ENCODE data around the gene KRTCAP3. TPM values are rescaled to one million over a fixed set of nuclear protein-coding genes. Genes with fewer than 3 reads are reported as not detected.

The KRTCAP3 gene
- total RNA-seq, 1 donor: 0.72 TPM

DNA sequence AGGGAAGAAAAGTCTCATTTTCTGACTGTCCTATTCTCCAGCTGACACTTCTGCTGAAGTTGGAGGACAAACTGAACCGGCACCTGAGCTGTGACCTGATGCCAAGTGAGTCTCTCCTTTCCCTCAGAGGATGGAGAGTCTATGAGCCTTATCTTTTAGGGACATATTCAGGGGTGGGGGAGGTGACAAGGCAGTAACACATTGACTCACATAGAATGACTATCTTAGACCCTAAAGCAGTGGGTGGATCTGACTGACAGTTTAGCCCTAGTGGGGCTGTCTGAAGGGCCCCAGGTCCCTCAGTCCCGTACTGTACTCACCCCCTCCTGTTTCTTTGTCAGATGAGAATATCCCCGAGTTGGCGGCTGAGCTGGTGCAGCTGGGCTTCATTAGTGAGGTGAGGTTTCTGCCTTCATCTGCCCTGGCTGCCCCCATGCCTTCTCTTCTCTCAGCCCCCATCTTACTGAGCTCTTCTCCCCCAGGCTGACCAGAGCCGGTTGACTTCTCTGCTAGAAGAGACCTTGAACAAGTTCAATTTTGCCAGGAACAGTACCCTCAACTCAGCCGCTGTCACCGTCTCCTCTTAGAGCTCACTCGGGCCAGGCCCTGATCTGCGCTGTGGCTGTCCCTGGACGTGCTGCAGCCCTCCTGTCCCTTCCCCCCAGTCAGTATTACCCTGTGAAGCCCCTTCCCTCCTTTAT is 805 bp upstream of the KRTCAP3 start:
- H3K36me3 ChIP-seq (ENCODE audit: insufficient read depth, low read length): peaks cover 62% of the 10 kb centered on the region
- no peaks in the 10 kb centered on the region for H3K4me1 ChIP-seq (ENCODE audit: insufficient read depth, low read length)
- H2AFZ ChIP-seq (ENCODE audit: low read length): no peak overlapping the region
- H4K20me1 ChIP-seq (ENCODE audit: insufficient read depth, low read length): no peaks in the 10 kb centered on the region
- no peak for TF ChIP-seq CTCF (IDR thresholded peaks at IDR 0.05; ENCODE audit: extremely low read depth, low read depth, low read length)
- H3K27ac ChIP-seq (ENCODE audit: low read depth, low read length): no peak overlapping the region
- no peaks in the 10 kb centered on the region for H3K79me2 ChIP-seq (ENCODE audit: insufficient read depth, low read length)
- H3K9me3 ChIP-seq (ENCODE audit: low read depth, low read length): no peaks in the 10 kb centered on the region
- H3K4me3 ChIP-seq (ENCODE audit: insufficient read depth, low read length): no peak overlapping the region
- no peaks in the 10 kb centered on the region for H3K27me3 ChIP-seq (ENCODE audit: insufficient read depth, low read length)
- H3K4me2 ChIP-seq (ENCODE audit: insufficient read depth, low read length): no peak overlapping the region
- no peak for DNase-seq (ENCODE audit: insufficient read length, low spot score, missing footprints)

- no peak overlapping the region for H3K4me3 ChIP-seq (ENCODE audit: insufficient read depth, low read length)
- no peak for TF ChIP-seq CTCF (IDR thresholded peaks at IDR 0.05; ENCODE audit: extremely low read depth, low read depth, low read length)
- no peak overlapping the region for H3K27ac ChIP-seq (ENCODE audit: low read depth, low read length)
- H2AFZ ChIP-seq (ENCODE audit: low read length): no peak overlapping the region
- H3K9me3 ChIP-seq (ENCODE audit: low read depth, low read length): no peaks in the 10 kb centered on the region
- H3K79me2 ChIP-seq (ENCODE audit: insufficient read depth, low read length): no peaks in the 10 kb centered on the region
- DNase-seq (ENCODE audit: insufficient read length, low spot score, missing footprints): peak; percentile 74
- no peaks in the 10 kb centered on the region for H4K20me1 ChIP-seq (ENCODE audit: insufficient read depth, low read length)
- no peaks in the 10 kb centered on the region for H3K27me3 ChIP-seq (ENCODE audit: insufficient read depth, low read length)
- H3K4me1 ChIP-seq (ENCODE audit: insufficient read depth, low read length): no peaks in the 10 kb centered on the region
- no peak overlapping the region for H3K4me2 ChIP-seq (ENCODE audit: insufficient read depth, low read length)
- peaks cover 62% of the 10 kb centered on the region for H3K36me3 ChIP-seq (ENCODE audit: insufficient read depth, low read length)
These were observed 720 bp downstream of the KRTCAP3 start for GRCh38 chr2:27442920-27443282.

DNA sequence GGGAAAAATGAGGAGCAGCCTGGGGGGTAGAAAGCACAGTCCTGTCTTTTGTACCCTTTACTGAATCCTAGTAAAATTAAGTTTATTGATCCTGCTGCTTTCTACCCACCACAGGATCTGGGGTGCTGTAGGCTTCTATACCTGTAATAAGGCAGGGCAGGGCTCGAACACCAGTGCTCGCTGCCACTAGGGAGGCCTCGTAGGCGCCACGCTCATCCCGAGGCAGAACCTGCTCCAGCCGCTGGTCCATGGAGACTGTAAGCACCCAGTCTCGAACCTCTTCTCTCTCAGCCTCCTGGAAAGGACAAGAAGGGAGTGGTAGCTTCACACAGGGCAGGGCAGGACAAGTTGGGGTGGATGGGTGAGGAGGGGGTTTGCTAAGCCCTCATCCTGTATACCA is 3.0 kb downstream of the KRTCAP3 start:
- H3K9me3 ChIP-seq (ENCODE audit: low read depth, low read length): no peaks in the 10 kb centered on the region
- no peak overlapping the region for H3K27ac ChIP-seq (ENCODE audit: low read depth, low read length)
- no peak overlapping the region for H2AFZ ChIP-seq (ENCODE audit: low read length)
- TF ChIP-seq CTCF (IDR thresholded peaks at IDR 0.05; ENCODE audit: extremely low read depth, low read depth, low read length): no peak
- peaks cover 45% of the 10 kb centered on the region for H3K36me3 ChIP-seq (ENCODE audit: insufficient read depth, low read length)
- H3K79me2 ChIP-seq (ENCODE audit: insufficient read depth, low read length): no peaks in the 10 kb centered on the region
- H3K4me3 ChIP-seq (ENCODE audit: insufficient read depth, low read length): no peak overlapping the region
- no peak overlapping the region for H3K4me2 ChIP-seq (ENCODE audit: insufficient read depth, low read length)
- DNase-seq (ENCODE audit: insufficient read length, low spot score, missing footprints): no peak
- no peaks in the 10 kb centered on the region for H3K27me3 ChIP-seq (ENCODE audit: insufficient read depth, low read length)
- H3K4me1 ChIP-seq (ENCODE audit: insufficient read depth, low read length): no peaks in the 10 kb centered on the region
- H4K20me1 ChIP-seq (ENCODE audit: insufficient read depth, low read length): no peaks in the 10 kb centered on the region

- Histone ChIP-seq H3K4me2 (ENCODE audit: insufficient read depth, low read length) (no peak overlapping the region), H3K9me3 (ENCODE audit: low read depth, low read length) (no peaks in the 10 kb centered on the region), H3K4me3 (ENCODE audit: insufficient read depth, low read length) (no peak overlapping the region), H4K20me1 (ENCODE audit: insufficient read depth, low read length) (no peaks in the 10 kb centered on the region), H2AFZ (ENCODE audit: low read length) (no peak overlapping the region), H3K79me2 (ENCODE audit: insufficient read depth, low read length) (no peaks in the 10 kb centered on the region), H3K27me3 (ENCODE audit: insufficient read depth, low read length) (no peaks in the 10 kb centered on the region), H3K4me1 (ENCODE audit: insufficient read depth, low read length) (no peaks in the 10 kb centered on the region), H3K36me3 (ENCODE audit: insufficient read depth, low read length) (peaks cover 41% of the 10 kb centered on the region), H3K27ac (ENCODE audit: low read depth, low read length) (no peak overlapping the region)
- no peak for DNase-seq (ENCODE audit: insufficient read length, low spot score, missing footprints)
- TF ChIP-seq CTCF (IDR thresholded peaks at IDR 0.05; ENCODE audit: extremely low read depth, low read depth, low read length): no peak
These were observed 3.4 kb downstream of the KRTCAP3 start for GRCh38 chr2:27445615-27446014.

All from osteoblast (primary cell).